Naive B cell (primary cell): ENCODE measurements around the gene PIBF1. TPM values are rescaled to one million over a fixed set of nuclear protein-coding genes. Genes with fewer than 3 reads are reported as not detected.
A peak's percentile ranks its signal among the peaks of the same experiment; 100 is the strongest.
"Not testable (repeated sequence)": the region's sequence is repeated elsewhere in the genome, so short reads cannot be mapped to it uniquely, and the experiment has no call there.

Experiments
- ATAC-seq, 2 donors: fragments of 150-1000 bp; cut with Tn5 transposase; 2 replicates each; pipeline ENCODE4 v1.10.0; 2021; ENCODE audit warnings: low read depth in 2 of 2, mild to moderate bottlenecking in 2 of 2, moderate library complexity in 2 of 2
- DNase-seq: peaks from one replicate; pipeline ENCODE4 v3.0.0; 2022
- H3K27ac Mint-ChIP-seq, 6 donors: one replicate each; pipeline ENCODE4 v1.8.0; 2020 to 2022; ENCODE audit warnings: mild to moderate bottlenecking in 6 of 6, mixed read lengths in 6 of 6, moderate library complexity in 5 of 6, inconsistent platforms in 2 of 6
- H3K27me3 Mint-ChIP-seq, 3 donors: one replicate each; pipeline ENCODE4 v1.8.0; 2021 to 2022; ENCODE audit warnings: mixed read lengths in 3 of 3, mild to moderate bottlenecking in 1 of 3
- H3K36me3 Mint-ChIP-seq, 2 donors: one replicate each; pipeline ENCODE4 v1.8.0; 2020 to 2022; ENCODE audit warnings: mixed read lengths in 2 of 2, inconsistent platforms in 1 of 2, mild to moderate bottlenecking in 1 of 2
- H3K4me1 Mint-ChIP-seq, 3 donors: one replicate each; pipeline ENCODE4 v1.8.0; 2020 to 2022; ENCODE audit warnings: mixed read lengths in 3 of 3, inconsistent platforms in 1 of 3, mild to moderate bottlenecking in 1 of 3, moderate library complexity in 1 of 3
- H3K4me3 Mint-ChIP-seq, 8 donors: one replicate each; pipeline ENCODE4 v1.8.0; 2020 to 2022; ENCODE audit warnings: mild to moderate bottlenecking in 8 of 8, mixed read lengths in 8 of 8, moderate library complexity in 8 of 8, inconsistent platforms in 2 of 8
- H3K9me3 Mint-ChIP-seq, 7 donors: one replicate each; pipeline ENCODE4 v1.8.0; 2020 to 2022; ENCODE audit warnings: mixed read lengths in 7 of 7, mild to moderate bottlenecking in 5 of 7, inconsistent platforms in 2 of 7, moderate library complexity in 1 of 7
- polyA plus RNA-seq, 6 donors: library from polyadenylated mRNA; unstranded; fragments of 300-500 nt; fragmentation: Illumina TruSeq; gene quantifications; one replicate each; pipeline ENCODE4 v1.2.3, GENCODE V29; 2021; ENCODE audit warnings: low read depth in 6 of 6

PIBF1 gene
- polyA plus RNA-seq, 6 donors from 2014 or later = 7.8 to 28.9 (median 25.5) TPM

DNA sequence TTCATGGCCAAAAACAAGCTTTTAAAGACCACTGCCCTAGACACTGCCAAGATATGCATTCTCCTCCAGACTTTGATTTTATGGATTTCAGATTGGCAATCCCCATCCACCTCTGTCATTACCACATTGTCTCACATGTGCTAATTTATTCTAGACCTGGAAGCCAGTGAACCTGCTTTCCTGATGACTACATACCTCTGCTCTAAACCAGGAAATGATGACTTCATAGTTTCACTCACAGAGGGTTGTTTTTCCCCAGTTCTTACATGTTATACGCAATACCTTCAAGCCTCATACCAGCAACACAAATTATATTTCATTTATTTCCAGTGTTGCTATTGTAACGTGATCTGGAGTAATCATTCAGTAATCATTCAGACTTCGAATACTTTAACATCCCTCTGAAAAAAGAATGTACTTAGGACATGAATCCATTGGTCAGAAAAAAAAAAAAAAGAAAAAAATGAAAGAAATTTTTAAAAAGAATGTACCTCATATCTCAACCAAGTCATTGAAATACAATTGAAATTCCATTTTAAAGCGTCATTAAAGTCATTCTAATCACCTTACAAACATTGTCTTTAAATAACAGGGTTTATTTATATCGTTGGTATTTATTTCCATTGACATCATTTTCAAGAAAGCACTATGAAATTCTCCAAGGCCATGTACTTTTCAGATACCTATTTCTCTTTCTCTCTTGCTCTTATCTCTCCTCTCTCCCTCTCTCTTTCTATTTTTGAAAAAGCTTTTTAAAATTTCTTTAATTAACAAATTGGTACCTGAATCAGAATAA lies 243.5 kb downstream of the PIBF1 start:
- peaks cover 0 to 9% of the 10 kb centered on the region in 2 donors for H3K36me3 Mint-ChIP-seq
- H3K4me1 Mint-ChIP-seq = no peaks in the 10 kb centered on the region
- no peak overlapping the region for H3K4me3 Mint-ChIP-seq
- no peaks in the 10 kb centered on the region for H3K27me3 Mint-ChIP-seq
- no peaks in the 10 kb centered on the region for H3K9me3 Mint-ChIP-seq
- ATAC-seq (no peak), DNase-seq (no peak)
- H3K27ac Mint-ChIP-seq = no peak overlapping the region

DNA sequence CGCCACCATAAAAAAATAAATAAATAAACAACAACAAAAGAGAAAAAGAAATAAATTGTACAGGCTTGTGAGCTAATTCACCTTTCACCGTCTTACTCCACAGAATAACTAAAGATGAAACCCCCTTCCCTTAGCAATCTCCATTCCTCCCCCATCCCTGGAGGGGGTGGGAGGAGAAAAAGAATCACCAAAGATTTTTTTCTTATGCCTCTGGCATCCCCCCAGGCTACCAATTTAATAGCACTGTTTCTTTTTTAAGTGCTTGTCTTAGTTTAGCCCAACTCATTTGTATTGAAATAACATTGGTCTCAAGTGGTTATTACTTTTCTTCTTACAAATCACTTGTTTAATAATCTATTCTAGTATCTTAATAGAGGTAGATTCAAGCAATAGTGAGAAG lies 253.0 kb downstream of the PIBF1 start:
- H3K4me3 Mint-ChIP-seq = no peak overlapping the region
- H3K27ac Mint-ChIP-seq = no peak overlapping the region
- H3K27me3 Mint-ChIP-seq = no peaks in the 10 kb centered on the region
- no peaks in the 10 kb centered on the region for H3K36me3 Mint-ChIP-seq
- no peak for ATAC-seq
- no peaks in the 10 kb centered on the region for H3K9me3 Mint-ChIP-seq
- H3K4me1 Mint-ChIP-seq = no peaks in the 10 kb centered on the region
- DNase-seq = no peak

DNA sequence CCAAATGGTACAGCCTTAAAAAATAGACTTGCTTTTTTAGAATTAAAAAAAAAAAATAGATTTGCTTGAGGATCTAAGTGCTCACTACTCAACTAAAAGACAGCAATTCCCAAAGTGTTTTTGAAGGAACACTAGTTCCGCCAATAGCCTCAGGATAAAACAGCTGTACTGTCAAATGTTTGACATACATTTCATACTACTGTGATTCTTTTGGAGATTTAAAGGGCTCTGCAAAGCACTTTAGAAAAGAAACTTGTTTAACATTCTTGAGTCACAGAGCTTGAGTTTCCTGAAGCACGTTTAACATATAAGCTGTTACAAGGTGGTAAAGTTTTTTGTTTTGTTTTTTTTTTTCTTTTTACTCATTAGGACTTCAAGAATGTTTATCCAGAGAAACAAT lies 253.7 kb downstream of the PIBF1 start:
- DNase-seq = no peak
- H3K27me3 Mint-ChIP-seq = no peaks in the 10 kb centered on the region
- no peak for ATAC-seq
- H3K4me1 Mint-ChIP-seq = no peaks in the 10 kb centered on the region
- no peaks in the 10 kb centered on the region for H3K36me3 Mint-ChIP-seq
- H3K4me3 Mint-ChIP-seq = no peak overlapping the region
- H3K9me3 Mint-ChIP-seq = no peaks in the 10 kb centered on the region
- H3K27ac Mint-ChIP-seq = no peak overlapping the region

DNA sequence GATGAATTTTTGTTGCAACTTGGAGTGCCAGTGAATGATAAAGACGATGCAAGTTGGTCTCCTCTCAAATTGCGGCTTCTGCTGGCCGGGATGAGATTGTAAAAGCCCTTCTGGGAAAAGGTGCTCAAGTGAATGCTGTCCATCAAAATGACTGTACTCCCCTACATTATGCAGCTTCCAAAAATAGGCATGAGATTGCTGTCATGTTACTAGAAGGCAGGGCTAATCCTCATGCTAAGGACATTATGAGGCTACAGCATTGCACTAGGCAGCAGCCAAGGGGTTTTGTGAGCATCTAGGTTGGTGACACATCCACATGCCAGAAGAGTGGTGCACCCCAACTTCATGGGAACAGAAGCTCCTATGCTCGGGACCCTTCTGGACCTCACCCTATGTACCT lies 254.6 kb downstream of the PIBF1 start:
- Mint-ChIP-seq H3K36me3 (no peaks in the 10 kb centered on the region), H3K4me3 (no peak overlapping the region), H3K9me3 (no peaks in the 10 kb centered on the region), H3K27me3 (no peaks in the 10 kb centered on the region), H3K4me1 (no peaks in the 10 kb centered on the region), H3K27ac (no peak overlapping the region)
- no peak for DNase-seq
- no peak for ATAC-seq

DNA sequence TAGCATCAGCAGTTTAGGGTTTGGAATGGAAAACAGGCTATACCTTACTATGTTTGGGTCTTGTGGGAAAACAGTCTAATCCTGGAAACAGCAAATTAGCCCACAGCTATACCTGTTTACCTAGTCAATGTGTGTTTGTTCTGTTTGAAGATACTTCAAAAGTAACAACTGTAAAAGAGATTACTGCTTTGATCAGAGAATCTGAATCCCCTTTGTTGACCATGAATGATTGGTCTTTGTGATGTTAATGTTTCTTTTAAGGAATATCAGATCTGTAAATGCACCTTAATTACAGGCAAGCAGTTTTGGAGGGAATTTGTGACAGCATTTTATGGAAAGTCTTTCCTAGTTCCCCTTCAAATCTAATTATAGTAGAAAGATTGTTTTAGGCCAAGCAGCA lies 256.1 kb downstream of the PIBF1 start:
- Mint-ChIP-seq H3K27ac (no peak overlapping the region), H3K27me3 (no peaks in the 10 kb centered on the region), H3K36me3 (no peaks in the 10 kb centered on the region), H3K9me3 (no peaks in the 10 kb centered on the region), H3K4me3 (no peak overlapping the region), H3K4me1 (no peaks in the 10 kb centered on the region)
- ATAC-seq (no peak), DNase-seq (no peak)

DNA sequence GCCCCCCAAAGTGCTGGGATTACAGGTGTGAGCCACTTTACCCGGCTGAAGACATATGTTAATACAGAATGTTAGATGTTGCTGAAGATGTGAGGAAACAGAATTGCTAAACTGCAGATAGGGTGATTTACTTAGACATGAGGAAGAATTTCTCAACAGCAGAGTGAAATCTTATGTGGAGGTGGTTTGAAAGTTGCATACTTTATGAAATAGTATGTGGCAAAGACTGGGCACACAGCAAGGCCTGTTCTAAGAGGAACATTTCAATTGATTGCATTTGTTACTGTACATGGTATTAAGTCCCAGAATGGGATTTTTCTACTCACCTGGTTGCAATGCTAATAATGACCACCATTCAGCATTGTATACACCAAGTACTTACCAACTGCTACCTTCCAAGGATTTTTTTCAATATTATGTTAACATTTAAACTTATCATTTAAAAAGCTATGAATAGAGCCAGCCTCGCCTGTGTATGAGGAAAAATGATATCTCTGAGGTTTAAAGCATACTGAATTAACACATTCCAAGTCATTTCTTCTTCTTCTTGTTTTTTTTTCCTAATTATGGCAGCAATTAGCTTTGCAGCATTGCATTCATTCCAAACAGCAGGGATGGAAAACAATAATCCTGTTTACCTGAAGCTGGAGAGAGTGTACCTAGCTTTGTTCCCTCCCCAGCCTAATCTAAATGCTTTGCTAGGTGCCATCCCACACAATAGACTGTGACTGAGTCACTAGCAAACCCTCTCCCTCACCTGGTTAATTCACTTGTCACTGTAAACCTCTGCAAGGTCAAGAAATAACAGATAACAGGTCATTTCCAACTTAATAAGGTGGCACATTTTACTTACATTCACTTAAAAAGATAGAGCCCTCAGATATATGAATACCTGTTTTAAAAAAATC lies 257.5 kb downstream of the PIBF1 start:
- Mint-ChIP-seq H3K27ac (no peak overlapping the region), H3K27me3 (no peaks in the 10 kb centered on the region), H3K9me3 (no peaks in the 10 kb centered on the region), H3K4me1 (no peaks in the 10 kb centered on the region), H3K4me3 (no peak overlapping the region), H3K36me3 (no peaks in the 10 kb centered on the region)
- no peak for ATAC-seq
- DNase-seq = no peak

DNA sequence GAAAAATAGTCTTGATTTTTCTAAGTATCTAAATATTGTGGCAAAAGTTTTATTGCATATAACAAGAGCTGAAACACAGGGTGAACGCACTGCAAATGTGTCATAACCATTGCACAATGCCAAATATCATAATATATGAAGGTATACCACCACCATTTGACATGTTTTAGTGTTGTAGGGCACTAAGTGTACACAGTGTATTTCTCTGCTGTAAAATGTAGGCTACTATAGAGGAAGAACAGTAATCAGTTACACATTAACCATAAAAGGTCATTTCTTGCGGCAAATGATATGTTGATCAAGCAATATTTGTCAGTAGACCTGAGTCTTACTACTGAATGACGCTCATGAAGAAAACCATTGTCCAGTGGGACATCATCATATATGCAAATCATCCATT lies 258.6 kb downstream of the PIBF1 start:
- no peak overlapping the region for H3K27ac Mint-ChIP-seq
- DNase-seq (no peak), ATAC-seq (no peak)
- H3K4me1 Mint-ChIP-seq = no peaks in the 10 kb centered on the region
- H3K27me3 Mint-ChIP-seq = no peaks in the 10 kb centered on the region
- H3K4me3 Mint-ChIP-seq = no peak overlapping the region
- no peaks in the 10 kb centered on the region for H3K36me3 Mint-ChIP-seq
- no peaks in the 10 kb centered on the region for H3K9me3 Mint-ChIP-seq

DNA sequence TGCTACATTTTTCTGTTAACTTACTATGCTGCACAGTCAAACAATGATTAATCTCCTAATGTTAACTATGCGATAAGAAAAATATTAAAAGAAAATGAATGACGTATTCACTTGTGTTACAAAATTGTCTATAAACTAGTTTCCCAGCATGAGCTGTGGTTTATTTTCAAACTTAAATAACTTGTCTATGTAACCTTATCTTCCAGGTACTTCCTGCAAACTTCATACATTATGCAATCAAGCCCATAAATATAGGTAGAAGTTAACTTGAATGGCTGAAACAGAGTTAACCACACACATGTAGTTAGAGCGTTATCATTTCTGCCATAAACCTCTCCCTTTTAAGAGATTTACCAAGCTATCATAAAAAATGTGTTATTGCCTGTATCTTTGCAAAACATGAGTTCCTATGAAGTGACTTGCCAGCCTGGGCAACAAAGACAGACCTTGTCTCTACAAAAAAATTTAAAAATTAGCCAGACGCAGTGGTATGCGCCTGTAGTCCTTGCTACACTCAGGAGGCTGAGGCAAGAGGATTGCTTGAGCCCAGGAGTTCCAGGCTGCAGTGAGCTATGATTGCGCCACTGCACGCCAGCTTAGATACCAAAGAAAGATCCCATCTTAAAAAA lies 259.1 kb downstream of the PIBF1 start:
- Mint-ChIP-seq H3K27me3 (no peaks in the 10 kb centered on the region), H3K4me3 (no peak overlapping the region), H3K36me3 (no peaks in the 10 kb centered on the region), H3K4me1 (no peaks in the 10 kb centered on the region), H3K9me3 (no peaks in the 10 kb centered on the region), H3K27ac (no peak overlapping the region)
- no peak for DNase-seq
- no peak for ATAC-seq

DNA sequence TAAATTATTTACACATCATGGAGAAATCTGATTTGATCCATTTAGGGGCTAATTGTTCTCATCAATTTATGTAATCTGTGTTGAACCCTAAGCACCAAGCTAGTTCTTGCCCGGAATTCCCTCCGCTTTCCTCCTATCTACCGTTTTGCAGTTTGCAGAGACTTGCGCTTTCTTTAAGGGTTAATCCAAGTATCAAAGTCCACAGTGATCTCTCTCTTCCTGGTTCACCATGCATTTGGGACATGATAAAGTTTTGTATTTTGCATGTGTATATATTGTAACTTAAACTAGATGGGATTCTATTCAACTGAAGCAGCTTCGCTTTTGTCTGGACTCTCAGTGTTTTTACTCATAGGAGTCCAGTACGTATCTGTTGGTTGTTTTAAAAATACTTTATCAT lies 263.1 kb downstream of the PIBF1 start:
- H3K4me3 Mint-ChIP-seq = no peak overlapping the region
- no peaks in the 10 kb centered on the region for H3K36me3 Mint-ChIP-seq
- no peaks in the 10 kb centered on the region for H3K27me3 Mint-ChIP-seq
- DNase-seq (no peak), ATAC-seq (no peak)
- H3K9me3 Mint-ChIP-seq = no peaks in the 10 kb centered on the region
- H3K27ac Mint-ChIP-seq = no peak overlapping the region
- H3K4me1 Mint-ChIP-seq = no peaks in the 10 kb centered on the region

DNA sequence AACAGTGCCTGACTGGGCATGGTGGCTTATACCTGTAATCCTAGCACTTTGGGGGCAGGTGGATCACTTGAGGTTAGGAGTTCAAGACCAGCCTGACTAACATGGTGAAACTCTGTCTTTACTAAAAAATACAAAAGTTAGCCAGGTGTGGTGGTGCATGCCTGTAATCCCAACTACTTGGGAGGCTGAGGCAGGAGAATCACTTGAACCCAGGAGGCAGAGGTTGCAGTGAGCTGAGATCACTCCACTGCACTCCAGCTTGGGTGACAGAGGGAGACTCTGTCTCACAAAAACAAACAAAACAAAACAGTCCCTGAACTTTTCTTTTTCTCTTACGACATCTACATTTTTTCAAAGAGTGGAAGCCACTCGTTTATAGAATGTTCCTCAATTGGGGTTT lies 266.7 kb downstream of the PIBF1 start:
- peaks cover 0 to 14% (median 9%) of the 10 kb centered on the region in 3 donors for H3K27me3 Mint-ChIP-seq
- H3K9me3 Mint-ChIP-seq, H3K36me3 Mint-ChIP-seq, ATAC-seq, DNase-seq, H3K27ac Mint-ChIP-seq, H3K4me1 Mint-ChIP-seq, H3K4me3 Mint-ChIP-seq: not testable (repeated sequence)

DNA sequence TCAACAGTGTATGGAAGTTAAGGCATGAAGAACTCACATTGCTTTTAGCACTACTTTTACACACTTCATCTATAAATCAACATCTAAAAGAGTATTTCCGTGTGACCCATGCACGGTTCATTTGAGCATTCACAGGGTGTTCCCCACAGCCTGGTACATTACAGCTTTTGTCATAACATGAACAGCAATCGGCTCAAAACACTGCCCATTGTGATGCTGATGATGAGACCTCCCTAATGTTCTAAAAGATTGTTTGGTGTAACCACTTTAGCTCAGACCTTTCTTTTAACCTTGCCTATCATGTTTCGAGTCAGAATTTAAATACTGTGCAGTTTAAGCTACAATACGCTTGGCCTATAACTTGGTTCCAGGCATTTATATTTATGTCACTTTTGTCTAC lies 272.8 kb downstream of the PIBF1 start:
- DNase-seq = no peak
- Mint-ChIP-seq H3K4me1 (peaks cover 7 to 12% (median 9%) of the 10 kb centered on the region in 3 donors), H3K4me3 (no peak overlapping the region), H3K27me3 (peaks cover 19 to 51% (median 38%) of the 10 kb centered on the region in 3 donors), H3K9me3 (peaks cover 0 to 4% (median 0%) of the 10 kb centered on the region in 7 donors), H3K36me3 (no peaks in the 10 kb centered on the region), H3K27ac (no peak overlapping the region)
- no peak for ATAC-seq

DNA sequence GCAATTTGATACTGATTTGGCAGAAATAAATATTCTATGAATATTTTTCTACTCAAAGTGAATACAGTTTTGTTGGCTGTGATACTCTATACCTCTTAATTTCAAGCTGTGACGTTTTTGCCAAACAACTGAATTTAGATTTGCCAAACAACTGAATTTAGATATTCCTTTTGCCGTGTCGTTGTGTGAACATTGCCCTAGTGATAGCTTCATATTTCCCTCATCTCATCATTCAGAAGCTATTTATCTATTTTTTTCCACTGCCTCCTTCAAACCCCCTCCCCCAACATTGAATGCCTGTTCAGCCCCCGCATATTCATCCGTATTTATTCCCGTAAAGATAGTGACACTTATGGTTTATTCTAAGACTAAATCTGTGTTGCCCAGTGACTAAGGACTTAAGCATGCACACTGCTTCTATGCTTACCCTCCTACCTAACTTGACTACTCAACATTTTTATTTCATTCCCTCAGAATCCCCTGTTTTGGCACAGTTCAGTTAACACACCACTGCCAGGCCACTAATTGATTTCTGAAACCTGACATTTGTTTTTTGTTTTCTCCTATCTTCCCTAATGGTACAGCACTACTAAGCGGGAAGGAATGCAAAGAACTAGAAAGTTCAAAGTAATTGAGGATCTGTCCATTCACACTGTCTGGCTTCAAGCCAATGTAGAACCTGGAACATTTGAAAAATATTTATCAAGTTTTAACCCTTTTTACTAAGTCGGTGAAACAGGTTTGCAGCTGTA lies 274.1 kb downstream of the PIBF1 start:
- ATAC-seq (no peak), DNase-seq (no peak)
- Mint-ChIP-seq H3K9me3 (no peaks in the 10 kb centered on the region), H3K27ac (peak overlapping the region in 1 of 6 donors; percentile 15), H3K27me3 (peaks cover 29 to 59% (median 46%) of the 10 kb centered on the region in 3 donors), H3K4me1 (peaks cover 12 to 21% (median 21%) of the 10 kb centered on the region in 3 donors), H3K36me3 (no peaks in the 10 kb centered on the region), H3K4me3 (no peak overlapping the region)

DNA sequence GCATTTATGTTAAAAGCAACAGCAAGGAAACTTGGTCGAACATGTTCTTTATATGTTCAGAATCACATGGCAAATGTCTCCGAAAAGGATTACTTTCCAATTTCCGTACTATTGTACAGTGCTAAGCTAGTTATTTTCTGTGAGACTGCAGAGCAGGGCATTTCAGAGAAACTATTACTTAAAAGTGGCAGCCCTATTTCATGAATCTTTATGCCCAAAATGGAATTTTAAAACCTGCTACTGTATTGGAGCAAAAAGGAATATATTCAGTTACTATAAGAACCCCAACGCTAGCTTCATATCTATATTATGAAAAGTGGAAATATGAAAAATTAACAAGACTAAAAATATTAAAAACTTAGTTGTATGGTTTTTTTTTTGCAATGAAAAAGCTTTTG lies 274.6 kb downstream of the PIBF1 start:
- Mint-ChIP-seq H3K27me3 (peaks cover 29 to 60% (median 46%) of the 10 kb centered on the region in 3 donors), H3K27ac (no peak overlapping the region), H3K9me3 (no peaks in the 10 kb centered on the region), H3K4me1 (peaks cover 12 to 21% (median 21%) of the 10 kb centered on the region in 3 donors), H3K36me3 (no peaks in the 10 kb centered on the region), H3K4me3 (no peak overlapping the region)
- ATAC-seq (no peak), DNase-seq (no peak)
